ENCODE data around the gene AADACL4.

DNA sequence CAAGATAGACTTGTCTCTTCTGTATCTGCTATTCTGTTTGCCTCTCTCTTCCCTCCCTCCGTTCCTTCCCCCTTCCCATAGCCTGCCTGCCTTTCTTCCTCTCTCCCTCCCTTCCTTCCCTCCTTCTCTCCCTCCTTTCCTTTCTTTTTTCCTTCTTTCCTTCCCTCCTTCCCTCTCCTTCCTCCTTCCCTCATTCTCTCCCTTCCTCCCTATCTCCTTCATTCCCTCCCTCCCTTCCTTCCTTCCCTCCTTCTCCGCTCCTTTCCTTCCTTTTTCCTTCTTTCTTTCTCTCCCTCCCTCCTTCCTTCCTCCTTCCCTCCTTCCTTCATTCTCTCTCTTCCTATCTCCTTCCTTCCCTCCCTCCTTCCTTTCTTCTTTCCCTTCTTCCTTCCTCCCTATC lies 944 bp downstream of the AADACL4 start:
- no peak for TF ChIP-seq POLR2A (IDR thresholded peaks at IDR 0.05)
- TF ChIP-seq, protein P1, sequence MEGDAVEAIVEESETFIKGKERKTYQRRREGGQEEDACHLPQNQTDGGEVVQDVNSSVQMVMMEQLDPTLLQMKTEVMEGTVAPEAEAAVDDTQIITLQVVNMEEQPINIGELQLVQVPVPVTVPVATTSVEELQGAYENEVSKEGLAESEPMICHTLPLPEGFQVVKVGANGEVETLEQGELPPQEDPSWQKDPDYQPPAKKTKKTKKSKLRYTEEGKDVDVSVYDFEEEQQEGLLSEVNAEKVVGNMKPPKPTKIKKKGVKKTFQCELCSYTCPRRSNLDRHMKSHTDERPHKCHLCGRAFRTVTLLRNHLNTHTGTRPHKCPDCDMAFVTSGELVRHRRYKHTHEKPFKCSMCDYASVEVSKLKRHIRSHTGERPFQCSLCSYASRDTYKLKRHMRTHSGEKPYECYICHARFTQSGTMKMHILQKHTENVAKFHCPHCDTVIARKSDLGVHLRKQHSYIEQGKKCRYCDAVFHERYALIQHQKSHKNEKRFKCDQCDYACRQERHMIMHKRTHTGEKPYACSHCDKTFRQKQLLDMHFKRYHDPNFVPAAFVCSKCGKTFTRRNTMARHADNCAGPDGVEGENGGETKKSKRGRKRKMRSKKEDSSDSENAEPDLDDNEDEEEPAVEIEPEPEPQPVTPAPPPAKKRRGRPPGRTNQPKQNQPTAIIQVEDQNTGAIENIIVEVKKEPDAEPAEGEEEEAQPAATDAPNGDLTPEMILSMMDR (IDR thresholded peaks at IDR 0.05) = no peak
